GM19328 (cell line): ENCODE measurements around the gene GLT6D1.

Experiments used
- ATAC-seq: cut with Tn5 transposase; IDR thresholded peaks from one replicate; pipeline ENCODE4 v1.9.1; 2021; ENCODE audit warnings: mild to moderate bottlenecking, moderate library complexity; ENCODE audit not compliant: unreplicated experiment

Gene GLT6D1

GRCh38 chr9:135624282-135624681 lies 15.1 kb downstream of the GLT6D1 start:
- ATAC-seq, result no peak

- no peak for ATAC-seq
Measured at GRCh38 chr9:135622415-135623020, 16.8 kb downstream of the GLT6D1 start.

- no peak for ATAC-seq
Measured at GRCh38 chr9:135620558-135620957, 18.8 kb downstream of the GLT6D1 start.

- ATAC-seq, result no peak
Measured at GRCh38 chr9:135619599-135619886, 19.8 kb downstream of the GLT6D1 start.

- no peak for ATAC-seq
Measured at GRCh38 chr9:135618866-135619598, 20.3 kb downstream of the GLT6D1 start.

GRCh38 chr9:135617991-135618411 lies 21.3 kb downstream of the GLT6D1 start:
- ATAC-seq, result no peak

GRCh38 chr9:135617538-135617900 lies 21.8 kb downstream of the GLT6D1 start:
- ATAC-seq, result no peak

GRCh38 chr9:135616619-135617537 lies 22.5 kb downstream of the GLT6D1 start:
- ATAC-seq, result no peak

- no peak for ATAC-seq
Measured at GRCh38 chr9:135615666-135616618, 23.4 kb downstream of the GLT6D1 start.

- ATAC-seq, result no peak
Measured at GRCh38 chr9:135614821-135615665, 24.3 kb downstream of the GLT6D1 start.

- ATAC-seq, result no peak
Measured at GRCh38 chr9:135613946-135614805, 25.2 kb downstream of the GLT6D1 start.

GRCh38 chr9:135612981-135613910 lies 26.1 kb downstream of the GLT6D1 start:
- ATAC-seq, result no peak

GRCh38 chr9:135612437-135612836 lies 26.9 kb downstream of the GLT6D1 start:
- no peak for ATAC-seq

GRCh38 chr9:135611875-135612209 lies 27.5 kb downstream of the GLT6D1 start:
- no peak for ATAC-seq

GRCh38 chr9:135611142-135611874 lies 28.0 kb downstream of the GLT6D1 start:
- ATAC-seq, result no peak

GRCh38 chr9:135610290-135611141 lies 28.8 kb downstream of the GLT6D1 start:
- no peak for ATAC-seq
